Activated T-cell treated with anti-CD3 and anti-CD28 coated beads, Interleukin-2, amount 50 U/mL, for 1 hour (primary cell): Measurements from ENCODE around the gene SULT1A1.
"Not testable (repeated sequence)": the region's sequence is repeated elsewhere in the genome, so short reads cannot be mapped to it uniquely, and the experiment has no call there.

ENCODE experiments used
- DNase-seq: peaks from one replicate; pipeline ENCODE4 v3.0.0-alpha.2; 2020

The SULT1A1 gene

GRCh38 chr16:28589930-28590329, 19.9 kb downstream of the SULT1A1 start:
- no peak for DNase-seq

DNA sequence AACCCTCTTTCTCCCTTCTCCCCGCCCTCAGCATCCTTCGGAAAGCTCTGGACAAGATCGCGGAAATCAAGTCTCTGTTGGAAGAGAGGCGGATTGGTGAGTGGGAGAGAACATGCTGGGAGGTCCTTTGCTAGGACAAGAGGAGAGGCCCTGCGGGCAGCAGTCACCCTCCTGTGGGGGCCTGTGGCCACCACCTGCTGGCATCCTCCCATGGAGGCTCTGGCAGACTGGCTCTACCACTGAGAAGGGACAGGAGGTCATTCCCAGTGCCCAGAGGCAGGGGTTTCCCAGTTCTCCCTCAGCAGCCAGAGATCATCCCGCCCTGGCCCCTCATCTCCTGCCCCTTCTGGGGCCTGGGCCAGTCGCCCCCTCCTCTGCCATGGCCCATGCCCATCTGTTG, 20.8 kb downstream of the SULT1A1 start:
- no peak for DNase-seq

DNA sequence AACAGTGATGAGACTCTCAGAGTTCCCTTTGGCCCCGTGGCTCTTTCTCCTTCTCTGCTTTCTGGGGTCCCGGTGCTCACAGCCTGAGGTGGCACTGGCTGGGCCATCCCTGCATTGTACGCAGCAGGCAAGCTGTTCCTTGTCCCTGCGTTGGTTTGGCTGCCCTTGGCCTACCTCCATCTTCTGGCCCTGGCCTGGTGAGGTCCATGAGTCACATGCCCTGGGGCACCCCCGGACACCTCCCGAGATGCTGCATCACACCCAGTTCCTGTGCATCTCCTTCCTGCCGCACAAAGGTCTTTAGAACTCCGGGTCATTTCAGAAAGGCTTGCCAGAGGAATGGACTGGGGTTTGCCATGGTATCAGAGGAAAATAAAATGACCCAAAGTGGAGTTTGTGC, 22.5 kb downstream of the SULT1A1 start:
- no peak for DNase-seq

GRCh38 chr16:28586466-28586865, 23.4 kb downstream of the SULT1A1 start:
- DNase-seq = no peak

- DNase-seq = no peak
Observed at GRCh38 chr16:28585674-28586073, 24.2 kb downstream of the SULT1A1 start.

GRCh38 chr16:28580726-28581315, 29.0 kb downstream of the SULT1A1 start:
- DNase-seq = no peak

GRCh38 chr16:28575446-28576109, 34.3 kb downstream of the SULT1A1 start:
- DNase-seq = no peak

- no peak for DNase-seq
Observed at GRCh38 chr16:28574925-28575324, 34.9 kb downstream of the SULT1A1 start.

DNA sequence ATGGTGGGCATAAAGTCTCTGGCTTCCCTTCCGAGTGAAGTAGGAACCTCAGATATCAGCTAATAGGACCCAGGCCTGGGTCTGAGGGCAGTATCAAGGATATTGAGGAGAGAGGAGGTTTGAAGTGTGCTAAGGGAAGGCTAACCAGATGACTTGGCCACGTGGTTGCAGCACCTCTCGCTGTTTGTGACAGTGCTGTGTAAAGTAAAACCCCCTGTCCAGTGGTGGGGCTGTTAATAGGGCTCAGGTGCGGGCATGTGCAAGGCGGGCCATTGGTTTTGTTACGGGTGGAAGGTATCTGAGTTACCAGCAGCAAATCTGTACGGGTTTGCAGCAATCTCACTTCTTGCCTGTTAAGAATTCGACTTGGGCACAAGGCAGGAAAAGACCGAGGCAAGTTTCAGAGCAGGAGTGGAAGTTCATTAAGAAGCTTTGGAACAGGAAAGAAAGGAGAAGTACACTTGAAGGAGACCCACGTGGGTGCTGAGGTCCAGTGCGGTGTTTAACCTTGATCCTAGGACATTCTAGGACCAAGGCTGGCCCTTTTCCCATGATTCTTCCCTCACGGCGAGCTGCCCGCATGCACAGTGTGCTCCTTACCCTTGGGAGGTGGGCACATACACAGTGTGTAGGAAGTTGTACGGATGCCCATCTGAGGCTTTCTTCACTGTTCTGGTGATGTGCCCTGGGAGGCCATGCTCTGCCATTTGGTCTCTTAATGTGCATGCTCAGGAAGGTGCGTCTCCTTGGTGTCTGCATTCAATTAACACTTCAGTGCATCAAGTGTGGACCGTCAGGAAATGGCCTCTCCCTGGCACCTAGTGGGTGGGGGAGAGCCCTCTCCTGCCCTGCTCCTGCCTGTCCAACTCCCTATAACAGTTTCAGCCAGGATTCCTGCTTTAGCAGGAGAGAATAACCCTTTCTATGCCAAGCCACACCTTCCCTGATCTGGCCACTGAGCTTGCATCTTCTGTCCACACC, 35.8 kb downstream of the SULT1A1 start:
- DNase-seq = no peak

GRCh38 chr16:28572696-28573510, 36.9 kb downstream of the SULT1A1 start:
- no peak for DNase-seq

GRCh38 chr16:28569968-28570752, 39.7 kb downstream of the SULT1A1 start:
- DNase-seq = no peak

GRCh38 chr16:28569021-28569420, 40.8 kb downstream of the SULT1A1 start:
- no peak for DNase-seq

DNA sequence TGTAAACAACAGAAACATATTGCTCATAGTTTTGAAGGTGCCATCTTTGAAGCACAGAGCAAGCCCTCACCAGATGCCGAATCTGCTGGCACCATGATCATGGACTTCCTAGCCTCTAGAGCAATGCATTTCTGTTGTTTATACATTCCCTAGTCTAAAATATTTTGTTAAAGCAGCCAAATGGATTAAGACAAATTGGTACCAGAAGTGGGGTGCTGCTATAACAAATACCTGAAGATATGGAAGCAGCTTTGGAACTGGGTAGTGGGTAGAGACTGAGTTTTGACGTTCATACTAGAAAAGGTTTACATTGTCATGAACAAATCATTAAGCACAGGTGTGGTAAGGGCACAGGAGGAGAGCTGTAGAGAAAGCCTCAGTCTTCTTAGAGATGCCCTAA, 42.6 kb downstream of the SULT1A1 start:
- no peak for DNase-seq

GRCh38 chr16:28566233-28566925, 43.5 kb downstream of the SULT1A1 start:
- not testable (repeated sequence) for DNase-seq

GRCh38 chr16:28563218-28563617, 46.6 kb downstream of the SULT1A1 start:
- no peak for DNase-seq

- no peak for DNase-seq
Observed at GRCh38 chr16:28562199-28562598, 47.6 kb downstream of the SULT1A1 start.

GRCh38 chr16:28561557-28562187, 48.2 kb downstream of the SULT1A1 start:
- no peak for DNase-seq

- no peak for DNase-seq
Observed at GRCh38 chr16:28558456-28558855, 51.4 kb downstream of the SULT1A1 start.

DNA sequence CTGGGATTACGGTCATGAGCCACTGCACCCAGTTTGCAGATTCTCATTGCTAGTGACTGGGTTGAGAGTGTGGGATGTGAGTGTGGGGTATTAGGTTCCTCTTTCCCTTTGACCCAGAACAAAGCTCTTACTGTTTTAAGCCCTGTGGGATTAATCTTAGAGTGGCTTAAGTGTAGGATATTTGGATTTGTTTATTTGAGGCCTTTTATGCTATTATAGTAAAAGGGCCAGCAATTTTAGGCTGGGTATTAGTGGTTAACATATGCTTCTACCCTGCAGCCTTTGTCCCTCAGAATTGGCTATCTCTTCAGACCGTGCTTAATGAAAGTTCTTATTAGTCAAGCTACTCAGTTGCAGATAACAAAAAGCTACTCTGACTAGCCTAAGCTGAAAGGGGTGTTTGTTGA, 52.9 kb downstream of the SULT1A1 start:
- DNase-seq = no peak

DNA sequence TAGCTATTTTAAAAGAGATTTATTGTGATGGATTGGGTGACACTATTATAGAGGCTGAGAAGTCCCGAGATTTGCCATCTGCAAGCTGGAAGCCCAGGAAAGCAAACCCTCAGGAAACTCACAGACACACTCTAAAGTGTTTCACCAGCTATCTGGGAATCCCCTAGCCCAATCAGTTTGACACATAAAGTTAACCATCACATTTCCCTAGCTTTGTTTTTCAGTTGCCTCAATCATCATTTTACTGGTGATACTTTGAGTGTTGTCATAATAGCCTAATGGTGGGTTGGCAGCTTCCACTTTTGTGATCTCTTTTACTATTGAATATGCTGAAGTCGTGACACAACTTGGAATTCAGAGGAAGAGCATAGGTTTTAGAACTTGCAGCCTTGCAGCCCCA, 54.3 kb downstream of the SULT1A1 start:
- DNase-seq = no peak
